ENCODE results near the gene HORMAD1. TPM values are rescaled to one million over a fixed set of nuclear protein-coding genes. Genes with fewer than 3 reads are reported as not detected.

The HORMAD1 gene
- total RNA-seq, 2 experiments from 2014 or later, result not detected

- Mint-ChIP-seq H3K4me3 (no peak overlapping the region), H3K36me3 (ENCODE audit: low read depth) (peaks cover 23% of the 10 kb centered on the region), H3K4me1 (ENCODE audit: low read depth) (peaks cover 40% of the 10 kb centered on the region), H3K9me3 (no peaks in the 10 kb centered on the region), H3K27me3 (no peaks in the 10 kb centered on the region), H3K27ac (no peak overlapping the region)
- ATAC-seq (no peak), DNase-seq (no peak)
- ChIA-PET POLR2A (no interaction called here), CTCF (interaction anchor here (1.6 kb wide), 1 partner anchor 11 kb away, joined by 6 read pairs; no protein-coding TSS in a partner anchor)
- intact Hi-C loops (cut with micrococcal nuclease), result loop anchor here (10.0 kb wide), 1 partner anchor 52 kb away; no protein-coding TSS in a partner anchor
- TF ChIP-seq, protein P1, sequence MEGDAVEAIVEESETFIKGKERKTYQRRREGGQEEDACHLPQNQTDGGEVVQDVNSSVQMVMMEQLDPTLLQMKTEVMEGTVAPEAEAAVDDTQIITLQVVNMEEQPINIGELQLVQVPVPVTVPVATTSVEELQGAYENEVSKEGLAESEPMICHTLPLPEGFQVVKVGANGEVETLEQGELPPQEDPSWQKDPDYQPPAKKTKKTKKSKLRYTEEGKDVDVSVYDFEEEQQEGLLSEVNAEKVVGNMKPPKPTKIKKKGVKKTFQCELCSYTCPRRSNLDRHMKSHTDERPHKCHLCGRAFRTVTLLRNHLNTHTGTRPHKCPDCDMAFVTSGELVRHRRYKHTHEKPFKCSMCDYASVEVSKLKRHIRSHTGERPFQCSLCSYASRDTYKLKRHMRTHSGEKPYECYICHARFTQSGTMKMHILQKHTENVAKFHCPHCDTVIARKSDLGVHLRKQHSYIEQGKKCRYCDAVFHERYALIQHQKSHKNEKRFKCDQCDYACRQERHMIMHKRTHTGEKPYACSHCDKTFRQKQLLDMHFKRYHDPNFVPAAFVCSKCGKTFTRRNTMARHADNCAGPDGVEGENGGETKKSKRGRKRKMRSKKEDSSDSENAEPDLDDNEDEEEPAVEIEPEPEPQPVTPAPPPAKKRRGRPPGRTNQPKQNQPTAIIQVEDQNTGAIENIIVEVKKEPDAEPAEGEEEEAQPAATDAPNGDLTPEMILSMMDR (IDR thresholded peaks at IDR 0.05), result no peak
These were observed 42.3 kb upstream of the HORMAD1 start for GRCh38 chr1:150763018-150763417.

GRCh38 chr1:150762552-150762951 lies 41.9 kb upstream of the HORMAD1 start:
- no peak for DNase-seq
- TF ChIP-seq, protein P1 (IDR thresholded peaks at IDR 0.05), result no peak
- no peaks in the 10 kb centered on the region for H3K9me3 Mint-ChIP-seq
- ATAC-seq, result no peak
- no peak overlapping the region for H3K27ac Mint-ChIP-seq
- POLR2A ChIA-PET, result no interaction called here
- CTCF ChIA-PET, result no interaction called here
- H3K4me3 Mint-ChIP-seq, result no peak overlapping the region
- intact Hi-C loops (cut with micrococcal nuclease), result loop anchor here (10.0 kb wide), 1 partner anchor 52 kb away; no protein-coding TSS in a partner anchor
- no peaks in the 10 kb centered on the region for H3K27me3 Mint-ChIP-seq
- peaks cover 40% of the 10 kb centered on the region for H3K4me1 Mint-ChIP-seq (ENCODE audit: low read depth)
- peaks cover 23% of the 10 kb centered on the region for H3K36me3 Mint-ChIP-seq (ENCODE audit: low read depth)

GRCh38 chr1:150761801-150762200 lies 41.1 kb upstream of the HORMAD1 start:
- Mint-ChIP-seq H3K36me3 (ENCODE audit: low read depth) (peaks cover 23% of the 10 kb centered on the region), H3K9me3 (no peaks in the 10 kb centered on the region), H3K4me1 (ENCODE audit: low read depth) (peaks cover 37% of the 10 kb centered on the region), H3K4me3 (no peak overlapping the region), H3K27me3 (no peaks in the 10 kb centered on the region), H3K27ac (no peak overlapping the region)
- ChIA-PET POLR2A (no interaction called here), CTCF (no interaction called here)
- TF ChIP-seq, protein P1 (IDR thresholded peaks at IDR 0.05), result no peak
- intact Hi-C loops (cut with micrococcal nuclease), result loop anchor here (10.0 kb wide), 1 partner anchor 53 kb away; no protein-coding TSS in a partner anchor
- no peak for ATAC-seq
- no peak for DNase-seq

DNA sequence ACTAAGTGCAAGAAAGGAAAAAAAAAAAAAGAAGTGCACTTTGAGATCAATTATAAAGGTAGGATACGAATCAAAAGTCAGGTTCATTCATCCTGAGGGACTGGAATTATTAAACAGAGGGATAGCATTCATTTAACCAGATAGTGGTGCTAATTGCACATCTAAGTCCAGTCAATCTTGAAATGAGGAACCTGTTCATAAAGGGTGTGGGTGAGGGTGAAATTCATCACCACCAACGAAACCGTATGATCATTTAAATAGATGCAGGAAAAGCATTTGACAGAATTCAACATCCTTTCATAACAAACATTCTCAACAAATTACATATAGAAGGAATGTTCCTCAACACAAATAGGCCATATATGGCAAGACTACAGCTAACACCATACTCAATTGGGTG lies 39.3 kb upstream of the HORMAD1 start:
- CTCF ChIA-PET, result no interaction called here
- Mint-ChIP-seq H3K27ac (no peak overlapping the region), H3K36me3 (ENCODE audit: low read depth) (peaks cover 25% of the 10 kb centered on the region), H3K4me1 (ENCODE audit: low read depth) (peaks cover 28% of the 10 kb centered on the region), H3K9me3 (no peaks in the 10 kb centered on the region), H3K4me3 (no peak overlapping the region), H3K27me3 (no peaks in the 10 kb centered on the region)
- ATAC-seq (no peak), DNase-seq (no peak)
- TF ChIP-seq, protein P1 (IDR thresholded peaks at IDR 0.05), result no peak
- POLR2A ChIA-PET, result interaction anchor here (0.6 kb wide), 1 partner anchor 15 kb away, joined by 3 read pairs; no protein-coding TSS in a partner anchor
- intact Hi-C loops (cut with micrococcal nuclease), result loop anchor here (10.0 kb wide), 1 partner anchor 55 kb away; no protein-coding TSS in a partner anchor

DNA sequence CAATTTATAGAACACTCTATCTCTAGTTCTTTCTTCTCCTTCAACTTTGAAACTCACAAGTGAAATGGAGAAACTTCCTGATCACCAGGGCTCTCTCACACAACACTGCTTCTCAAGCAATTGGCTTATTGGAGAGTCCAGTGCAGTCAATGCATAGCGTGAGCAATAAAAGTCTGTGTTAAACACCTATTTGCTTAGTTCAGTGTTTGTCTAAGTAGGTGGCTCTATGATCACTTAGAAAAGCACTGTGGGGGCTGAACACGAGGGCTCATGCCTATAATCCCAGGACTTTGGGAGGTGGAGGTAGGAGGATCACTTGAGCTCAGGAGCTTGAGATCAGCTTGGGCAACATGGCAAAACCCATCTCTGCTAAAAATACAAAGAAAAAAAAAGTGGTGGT lies 32.7 kb upstream of the HORMAD1 start:
- CTCF ChIA-PET, result interaction anchor here (1.9 kb wide), 1 partner anchor 11 kb away, joined by 6 read pairs; no protein-coding TSS in a partner anchor
- peaks cover 13% of the 10 kb centered on the region for H3K36me3 Mint-ChIP-seq (ENCODE audit: low read depth)
- no peak overlapping the region for H3K4me3 Mint-ChIP-seq

More for the DNA sequence above, 32.7 kb upstream of the HORMAD1 start:
- H3K4me1 Mint-ChIP-seq (ENCODE audit: low read depth), result no peaks in the 10 kb centered on the region
- H3K9me3 Mint-ChIP-seq, result no peaks in the 10 kb centered on the region
- H3K27ac Mint-ChIP-seq, result no peak overlapping the region
- no peak for DNase-seq
- intact Hi-C loops (cut with micrococcal nuclease), result no loop called here
- H3K27me3 Mint-ChIP-seq, result no peaks in the 10 kb centered on the region
- no peak for ATAC-seq
- TF ChIP-seq, protein P1 (IDR thresholded peaks at IDR 0.05), result no peak
- POLR2A ChIA-PET, result no interaction called here

Data from activated CD8-positive, alpha-beta T cell treated with anti-CD3 and anti-CD28 coated beads for 36 hours (primary cell).